Pons (tissue), 1 donor: Measurements from ENCODE around the gene QRICH1.
A peak's percentile ranks its signal among the peaks of the same experiment; 100 is the strongest.

Source experiments
- DNase-seq: peaks from one replicate; pipeline ENCODE4 v3.0.0-alpha.2; 2016; ENCODE audit warnings: low spot score

QRICH1 gene

GRCh38 chr3:49032646-49033304 lies 61.1 kb downstream of the QRICH1 start:
- DNase-seq, result no peak

DNA sequence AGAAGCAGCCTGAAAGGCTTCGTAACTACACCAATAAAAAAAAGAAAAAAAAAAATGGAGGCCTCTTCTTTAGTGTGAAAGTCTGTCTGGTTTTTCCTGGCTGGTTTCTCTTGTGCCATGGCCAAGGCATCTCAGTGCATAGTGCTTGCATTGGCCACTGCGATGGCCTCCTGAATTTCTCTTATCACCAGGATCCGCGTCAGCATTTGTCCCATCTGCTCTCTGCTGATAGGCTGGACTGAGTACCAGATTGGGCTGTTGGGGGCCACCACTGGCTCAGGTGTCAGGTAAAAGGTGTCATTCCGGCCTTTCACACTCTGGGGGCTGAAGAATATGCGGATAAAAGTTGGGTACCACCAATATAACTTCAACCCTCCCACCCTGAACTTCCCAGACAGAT lies 63.5 kb downstream of the QRICH1 start:
- no peak for DNase-seq

- no peak for DNase-seq
Measured at GRCh38 chr3:49029563-49029884, 64.3 kb downstream of the QRICH1 start.

- DNase-seq, result peak; percentile 93
Measured at GRCh38 chr3:49028673-49029562, 65.0 kb downstream of the QRICH1 start, which contains the start of gene IMPDH2. TSS of gene IMPDH2 (minus strand) at chr3:49029398. CDS start at chr3:49029350, 48 bp downstream.

DNA sequence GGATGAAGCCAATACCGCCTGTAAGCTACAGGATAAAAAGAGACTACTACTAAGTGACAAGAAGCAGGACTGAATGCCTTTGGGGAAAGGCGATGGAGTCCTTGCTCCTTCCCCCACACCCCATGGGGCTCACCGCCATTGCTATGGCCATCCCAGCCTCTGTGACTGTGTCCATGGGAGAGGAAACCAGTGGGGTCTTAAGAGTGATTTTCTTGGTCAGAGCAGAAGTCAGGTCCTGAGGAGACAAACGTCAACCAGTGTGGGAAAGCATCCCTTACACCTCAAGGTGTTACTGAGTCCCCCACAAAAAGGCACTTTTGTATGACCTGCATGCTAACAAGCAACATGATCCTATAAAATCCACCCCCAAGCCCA lies 65.6 kb downstream of the QRICH1 start:
- no peak for DNase-seq

GRCh38 chr3:49027634-49028033 lies 66.2 kb downstream of the QRICH1 start:
- DNase-seq, result no peak

- no peak for DNase-seq
Measured at GRCh38 chr3:49026536-49026935, 67.3 kb downstream of the QRICH1 start.

GRCh38 chr3:49025793-49026520 lies 67.9 kb downstream of the QRICH1 start:
- DNase-seq, result no peak

- no peak for DNase-seq
Measured at GRCh38 chr3:49025005-49025792, 68.7 kb downstream of the QRICH1 start.

DNA sequence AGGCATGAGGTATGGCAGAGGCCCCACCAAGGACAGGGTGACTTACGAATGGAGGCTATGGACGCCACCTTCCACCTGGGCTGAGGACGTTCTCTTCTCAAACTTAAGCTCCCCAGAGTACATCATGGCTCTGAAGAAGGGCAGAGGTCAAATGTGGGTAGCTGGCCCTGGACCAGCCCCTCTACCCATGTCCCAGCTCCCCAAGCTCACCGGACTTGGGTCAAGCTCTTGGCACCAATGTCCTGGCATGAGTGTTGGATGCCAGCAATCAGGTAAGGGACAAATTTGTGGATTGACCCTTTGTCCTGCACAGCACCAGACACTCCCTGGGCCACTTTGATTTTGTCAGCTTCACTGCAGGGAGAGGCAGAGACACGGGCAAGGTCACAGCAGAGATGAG lies 69.4 kb downstream of the QRICH1 start:
- DNase-seq, result no peak

DNA sequence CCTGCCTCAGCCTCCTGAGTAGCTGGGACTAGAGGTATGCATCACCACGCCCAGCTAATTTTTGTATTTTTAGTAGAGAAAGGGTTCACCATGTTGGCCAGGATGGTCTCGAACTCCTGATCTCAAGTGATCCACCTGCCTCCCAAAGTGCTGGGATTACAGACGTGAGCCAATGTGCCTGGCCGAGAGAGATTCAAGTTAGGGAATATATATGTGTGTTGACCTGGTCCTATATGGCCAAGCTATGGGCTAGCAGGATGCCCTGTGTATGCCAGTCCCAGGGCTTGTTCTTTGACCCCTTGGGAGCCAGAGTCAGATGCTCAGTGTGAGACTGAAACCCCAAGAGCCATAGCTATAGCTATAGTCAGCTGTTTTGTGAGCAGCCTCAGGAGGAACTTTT lies 70.1 kb downstream of the QRICH1 start:
- no peak for DNase-seq

GRCh38 chr3:49022688-49023171 lies 71.1 kb downstream of the QRICH1 start:
- no peak for DNase-seq

DNA sequence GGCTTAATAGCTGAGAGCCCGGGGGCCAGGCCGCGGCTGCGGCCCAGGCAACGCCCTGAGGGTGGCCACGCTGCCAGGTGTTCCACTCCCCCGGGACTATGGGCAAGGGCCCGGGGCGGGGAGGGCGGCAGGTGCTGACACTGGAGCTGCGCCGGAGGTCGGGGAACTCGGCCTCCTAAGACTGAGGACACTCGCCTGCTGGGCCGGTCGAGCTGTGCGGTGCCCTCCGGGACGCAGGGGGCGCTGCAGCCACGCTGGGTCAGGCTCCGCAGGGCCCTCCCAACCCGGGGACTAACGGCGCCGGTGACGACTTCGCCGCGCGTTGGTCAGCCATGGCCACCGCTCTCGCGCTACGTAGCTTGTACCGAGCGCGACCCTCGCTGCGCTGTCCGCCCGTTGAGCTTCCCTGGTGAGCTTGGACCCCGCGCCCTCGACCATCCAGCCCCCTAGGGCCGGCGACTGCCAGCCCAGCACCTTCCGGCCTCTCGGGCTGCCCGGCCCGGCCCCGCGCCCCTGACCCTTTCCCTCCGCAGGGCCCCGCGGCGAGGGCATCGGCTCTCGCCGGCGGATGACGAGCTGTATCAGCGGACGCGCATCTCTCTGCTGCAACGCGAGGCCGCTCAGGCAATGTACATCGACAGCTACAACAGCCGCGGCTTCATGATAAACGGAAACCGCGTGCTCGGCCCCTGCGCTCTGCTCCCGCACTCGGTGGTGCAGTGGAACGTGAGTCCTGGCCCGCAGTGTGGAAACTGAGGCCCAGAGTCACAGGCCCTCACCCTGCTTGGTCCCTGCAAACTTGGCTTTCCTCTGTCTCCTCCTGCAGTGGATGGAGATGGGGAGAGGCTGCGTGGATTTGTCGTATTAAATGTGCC lies 71.8 kb downstream of the QRICH1 start, which contains the start of gene NDUFAF3:
TSS of gene NDUFAF3 (plus strand) at position 309 of the 875 bp plus-strand sequence. CDS start at position 333, 24 bp downstream.
- DNase-seq, result peak; percentile 79

DNA sequence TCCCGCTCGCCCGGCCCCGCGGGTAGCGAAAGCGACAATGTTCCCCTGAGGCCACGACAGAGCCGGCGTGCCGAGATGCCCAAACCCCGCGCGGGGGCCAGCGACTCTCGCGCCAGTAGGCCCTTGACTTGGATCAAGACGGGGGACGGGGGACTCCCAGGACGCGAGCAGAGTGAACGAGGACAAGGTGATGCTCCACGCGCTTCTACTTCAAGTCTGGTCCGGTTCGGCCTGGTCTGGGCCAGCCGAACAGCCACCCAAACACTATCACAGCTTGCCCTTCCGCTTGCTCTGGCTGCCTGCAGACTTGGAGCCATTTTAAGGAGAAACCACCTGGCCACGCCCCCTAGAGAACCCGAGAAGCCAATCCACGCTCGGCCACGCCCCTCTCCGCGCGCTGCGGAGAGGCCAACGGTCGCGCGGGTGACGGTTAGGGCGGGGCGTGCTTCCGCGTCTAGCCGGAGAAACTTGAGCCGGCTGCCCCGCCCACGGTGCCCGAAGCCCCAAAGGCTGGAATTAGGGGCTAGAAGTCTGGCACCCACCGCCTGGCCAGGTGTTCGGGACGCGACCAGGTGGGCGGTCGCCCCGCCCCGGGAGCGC lies 72.6 kb downstream of the QRICH1 start:
- peak; percentile 97 for DNase-seq

DNA sequence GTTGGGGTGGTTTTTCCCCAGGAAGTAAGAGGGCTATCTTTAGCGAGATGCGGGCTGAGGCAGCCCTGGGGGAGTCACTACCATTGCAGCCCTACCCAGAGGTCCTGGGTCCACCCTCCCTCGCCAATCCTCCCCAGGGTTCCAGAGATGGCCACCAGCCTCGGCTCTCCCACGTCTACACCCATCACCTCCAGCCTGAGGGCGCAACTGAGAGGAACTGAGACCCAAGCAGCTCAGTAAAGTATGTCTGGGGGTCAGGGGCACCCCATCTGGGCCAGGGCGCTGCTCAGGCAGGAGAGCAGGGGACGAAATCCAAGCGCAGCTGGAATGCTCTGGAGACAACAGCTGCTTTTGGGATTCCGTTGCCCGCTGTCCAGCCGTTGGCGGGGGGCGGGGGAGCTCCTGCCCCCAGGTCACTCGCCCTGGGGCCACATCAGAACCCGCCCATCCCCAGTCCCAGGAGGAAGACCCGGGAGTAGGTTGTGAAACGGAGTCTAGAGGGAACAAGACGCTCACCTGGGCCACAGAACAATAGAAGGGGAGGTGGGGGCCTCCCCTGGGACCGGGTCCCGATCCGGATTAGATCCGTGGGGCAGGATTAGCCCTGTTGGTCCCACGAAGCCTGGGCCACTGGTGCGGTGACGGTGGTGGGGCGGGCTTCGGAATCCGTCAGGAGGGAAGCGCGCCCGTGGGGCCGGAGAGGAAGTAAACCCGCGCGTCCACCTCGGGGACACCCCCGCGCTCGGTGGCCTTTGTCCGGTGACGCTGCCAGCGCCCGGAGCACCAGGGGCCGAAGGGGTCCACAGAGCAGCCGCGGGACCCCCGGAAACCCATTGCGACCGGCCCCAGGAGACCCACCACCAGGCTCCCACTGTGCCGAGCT lies 73.3 kb downstream of the QRICH1 start:
- no peak for DNase-seq

- no peak for DNase-seq
Measured at GRCh38 chr3:49019941-49020329, 73.9 kb downstream of the QRICH1 start.

DNA sequence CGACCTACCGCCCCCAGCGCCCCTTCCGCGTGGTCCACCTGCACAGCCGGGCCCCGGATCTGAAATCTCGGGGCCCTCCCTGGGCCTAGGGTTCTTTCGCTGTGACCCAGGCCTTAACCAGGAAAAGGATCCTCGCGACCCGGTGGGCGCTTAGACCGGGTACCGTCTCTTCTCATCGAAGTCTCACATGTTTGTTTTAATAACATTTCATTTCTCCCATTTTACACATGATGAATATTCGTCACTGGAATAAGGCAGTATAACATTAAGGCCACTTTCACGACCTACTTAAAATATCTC lies 75.2 kb downstream of the QRICH1 start:
- DNase-seq, result no peak

DNA sequence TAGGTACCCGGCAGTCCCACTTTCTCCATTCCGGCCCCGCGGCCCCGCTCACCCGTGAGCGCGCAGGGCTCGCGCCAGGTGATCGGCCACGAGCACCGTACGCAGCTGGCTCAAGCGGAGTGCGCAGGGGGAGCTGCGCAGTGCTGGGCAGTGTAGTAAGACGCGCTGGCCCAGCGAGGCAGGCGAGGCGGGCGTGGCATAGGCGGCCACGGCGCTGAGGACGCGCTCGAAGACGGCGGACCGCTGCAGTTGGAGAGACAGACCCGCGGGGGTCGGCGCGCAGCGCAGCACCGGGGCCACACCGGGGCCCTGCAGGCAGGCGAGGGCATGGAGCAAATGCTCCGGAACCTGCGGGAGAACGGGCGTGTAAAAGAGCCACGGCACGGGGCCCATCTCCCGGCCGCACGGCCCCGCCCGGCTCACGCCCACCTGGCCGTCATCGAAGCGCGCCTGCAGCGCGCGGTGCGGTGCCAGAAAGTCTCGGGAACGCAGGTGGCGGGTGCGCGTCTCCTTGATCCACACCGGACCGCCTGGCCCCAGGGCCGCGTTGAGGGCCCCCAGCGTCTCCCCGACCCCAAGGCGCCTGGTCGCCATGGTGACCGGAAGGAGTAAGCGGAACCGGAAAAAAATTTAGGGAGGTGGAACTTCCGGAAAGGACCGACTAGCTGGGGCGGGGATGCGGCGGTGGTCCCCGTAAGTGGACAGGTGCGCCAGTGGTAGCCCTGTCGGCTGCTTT lies 75.7 kb downstream of the QRICH1 start, which contains the start of gene DALRD3:
TSS of gene DALRD3 (minus strand) at position 610 of the 736 bp plus-strand sequence. CDS start at position 594, 16 bp downstream.
- DNase-seq, result peak; percentile 63
